ENCODE data around the gene ICAM1. TPM values are rescaled to one million over a fixed set of nuclear protein-coding genes. Genes with fewer than 3 reads are reported as not detected.

Gene ICAM1
- polyA plus RNA-seq, 1 donor from 2014 or later, result not detected

DNA sequence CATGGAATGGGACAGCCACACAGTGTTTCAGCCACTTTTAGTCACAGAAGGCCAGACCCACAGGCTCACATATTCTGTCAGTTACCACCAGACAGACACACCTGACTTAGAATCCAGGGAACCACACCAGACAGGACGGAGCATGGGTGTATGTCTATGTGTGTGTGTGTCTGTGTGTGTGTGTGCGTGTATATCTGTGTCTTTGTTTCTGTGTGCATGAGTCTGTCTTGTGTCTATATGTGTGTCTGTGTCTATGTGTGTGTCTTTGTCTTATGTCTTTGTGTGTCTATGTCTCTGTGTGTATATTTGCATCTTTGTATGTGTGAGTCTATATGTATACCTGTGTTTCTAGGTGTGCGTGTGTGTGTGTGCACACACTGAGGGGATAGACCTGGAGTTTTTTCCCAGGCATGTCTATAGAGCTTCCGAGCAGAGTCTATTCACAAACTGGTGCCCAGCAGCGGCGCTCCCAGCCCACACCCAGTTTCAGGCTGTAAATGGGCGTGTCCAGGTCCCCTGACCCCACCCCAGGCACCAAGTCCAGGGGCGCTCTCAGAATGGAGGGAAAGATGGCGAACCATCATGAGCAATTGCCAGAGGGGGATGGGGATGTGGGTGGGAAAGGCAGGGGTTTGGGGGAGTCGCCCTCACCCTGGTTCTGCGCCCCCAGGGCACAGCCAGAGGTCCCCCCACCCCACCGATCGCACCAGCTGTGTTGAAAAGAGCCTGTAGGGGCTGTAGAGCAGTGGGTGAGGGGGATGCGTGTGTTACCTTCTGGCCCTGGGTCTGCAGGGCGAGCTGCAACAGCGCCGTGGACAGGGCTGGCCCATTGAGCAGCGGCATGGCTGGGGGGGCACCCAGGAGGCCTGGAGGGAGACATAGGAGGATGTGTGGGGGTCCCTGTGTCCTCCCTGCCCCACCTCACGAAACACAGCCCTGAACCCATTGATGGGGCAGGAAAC, 51.2 kb downstream of the ICAM1 start:
- Histone ChIP-seq H3K27ac (ENCODE audit: low read length) (no peak overlapping the region), H3F3A (ENCODE audit: insufficient read depth, low read length, poor library complexity, severe bottlenecking) (no peaks in the 10 kb centered on the region), H3K9ac (ENCODE audit: low read length) (no peak overlapping the region), H3K9me3 (ENCODE audit: low read length) (no peaks in the 10 kb centered on the region), H3K4me3 (ENCODE audit: low read length) (no peak overlapping the region), H2AFZ (ENCODE audit: low read depth, low read length) (no peak overlapping the region), H3K27me3 (ENCODE audit: insufficient read depth, low read depth, low read length) (no peaks in the 10 kb centered on the region), H3K36me3 (ENCODE audit: insufficient read depth, low read length) (no peaks in the 10 kb centered on the region), H3K9me2 (ENCODE audit: insufficient read depth, low read length) (no peaks in the 10 kb centered on the region), H3K4me2 (ENCODE audit: low read length) (no peak overlapping the region), H3K79me2 (replicated peaks; ENCODE audit: insufficient read depth, low read length) (no peaks in the 10 kb centered on the region), H4K20me1 (ENCODE audit: insufficient read depth) (no peaks in the 10 kb centered on the region)
- no peak for TF ChIP-seq TAF1 (IDR thresholded peaks at IDR 0.05; ENCODE audit: low read depth)
- no peak for TF ChIP-seq POLR2AphosphoS5 (IDR thresholded peaks at IDR 0.05)
- TF ChIP-seq MXI1 (conservative IDR thresholded peaks at IDR 0.05; ENCODE audit: poor library complexity, severe bottlenecking), result no peak
- TF ChIP-seq EZH2 (IDR thresholded peaks at IDR 0.05; ENCODE audit: borderline replicate concordance, insufficient read depth, low read length, poor library complexity, severe bottlenecking), result no peak
- no peak for TF ChIP-seq SMC3 (conservative IDR thresholded peaks at IDR 0.05; ENCODE audit: poor library complexity)
- TF ChIP-seq RAD21 (conservative IDR thresholded peaks at IDR 0.05), result no peak
- TF ChIP-seq, protein P1, sequence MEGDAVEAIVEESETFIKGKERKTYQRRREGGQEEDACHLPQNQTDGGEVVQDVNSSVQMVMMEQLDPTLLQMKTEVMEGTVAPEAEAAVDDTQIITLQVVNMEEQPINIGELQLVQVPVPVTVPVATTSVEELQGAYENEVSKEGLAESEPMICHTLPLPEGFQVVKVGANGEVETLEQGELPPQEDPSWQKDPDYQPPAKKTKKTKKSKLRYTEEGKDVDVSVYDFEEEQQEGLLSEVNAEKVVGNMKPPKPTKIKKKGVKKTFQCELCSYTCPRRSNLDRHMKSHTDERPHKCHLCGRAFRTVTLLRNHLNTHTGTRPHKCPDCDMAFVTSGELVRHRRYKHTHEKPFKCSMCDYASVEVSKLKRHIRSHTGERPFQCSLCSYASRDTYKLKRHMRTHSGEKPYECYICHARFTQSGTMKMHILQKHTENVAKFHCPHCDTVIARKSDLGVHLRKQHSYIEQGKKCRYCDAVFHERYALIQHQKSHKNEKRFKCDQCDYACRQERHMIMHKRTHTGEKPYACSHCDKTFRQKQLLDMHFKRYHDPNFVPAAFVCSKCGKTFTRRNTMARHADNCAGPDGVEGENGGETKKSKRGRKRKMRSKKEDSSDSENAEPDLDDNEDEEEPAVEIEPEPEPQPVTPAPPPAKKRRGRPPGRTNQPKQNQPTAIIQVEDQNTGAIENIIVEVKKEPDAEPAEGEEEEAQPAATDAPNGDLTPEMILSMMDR (IDR thresholded peaks at IDR 0.05; ENCODE audit: poor library complexity, severe bottlenecking), result no peak
- no peak for TF ChIP-seq EP300 (conservative IDR thresholded peaks at IDR 0.05; ENCODE audit: poor library complexity, severe bottlenecking)
- no peak for TF ChIP-seq REST (IDR thresholded peaks at IDR 0.05; ENCODE audit: borderline replicate concordance)

DNA sequence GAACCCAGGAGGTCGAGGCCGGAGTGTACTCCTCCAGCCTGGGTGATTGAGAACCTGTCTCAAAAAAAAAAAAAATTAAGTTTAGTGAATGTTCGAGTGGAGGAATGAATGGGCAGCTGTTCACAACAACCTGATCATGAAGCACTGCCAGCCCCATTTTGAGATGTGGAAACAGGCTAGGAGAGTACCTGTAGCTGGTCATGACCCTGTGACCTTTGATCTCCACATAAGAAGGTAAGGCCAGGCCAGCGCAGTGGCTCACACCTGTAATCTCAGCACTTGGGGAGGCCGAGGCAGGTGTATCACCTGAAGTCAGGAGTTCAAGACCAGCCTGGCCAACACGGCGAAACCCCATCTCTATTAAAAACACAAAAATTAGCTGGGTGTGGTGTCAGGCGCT, 54.8 kb downstream of the ICAM1 start:
- no peak for TF ChIP-seq EZH2 (IDR thresholded peaks at IDR 0.05; ENCODE audit: borderline replicate concordance, insufficient read depth, low read length, poor library complexity, severe bottlenecking)
- TF ChIP-seq MXI1 (conservative IDR thresholded peaks at IDR 0.05; ENCODE audit: poor library complexity, severe bottlenecking), result no peak
- TF ChIP-seq, protein P1 (IDR thresholded peaks at IDR 0.05; ENCODE audit: poor library complexity, severe bottlenecking), result no peak
- TF ChIP-seq TAF1 (IDR thresholded peaks at IDR 0.05; ENCODE audit: low read depth), result no peak
- no peak for TF ChIP-seq RAD21 (conservative IDR thresholded peaks at IDR 0.05)
- no peak for TF ChIP-seq EP300 (conservative IDR thresholded peaks at IDR 0.05; ENCODE audit: poor library complexity, severe bottlenecking)
- no peak for TF ChIP-seq SMC3 (conservative IDR thresholded peaks at IDR 0.05; ENCODE audit: poor library complexity)
- TF ChIP-seq POLR2AphosphoS5 (IDR thresholded peaks at IDR 0.05), result no peak
- TF ChIP-seq REST (IDR thresholded peaks at IDR 0.05; ENCODE audit: borderline replicate concordance), result no peak
- Histone ChIP-seq H3K27me3 (ENCODE audit: insufficient read depth, low read depth, low read length) (no peaks in the 10 kb centered on the region), H3K4me2 (ENCODE audit: low read length) (no peak overlapping the region), H3K9me3 (ENCODE audit: low read length) (no peaks in the 10 kb centered on the region), H3K9ac (ENCODE audit: low read length) (no peak overlapping the region), H3K27ac (ENCODE audit: low read length) (no peak overlapping the region), H3F3A (ENCODE audit: insufficient read depth, low read length, poor library complexity, severe bottlenecking) (no peaks in the 10 kb centered on the region), H3K9me2 (ENCODE audit: insufficient read depth, low read length) (no peaks in the 10 kb centered on the region), H4K20me1 (ENCODE audit: insufficient read depth) (no peaks in the 10 kb centered on the region), H3K36me3 (ENCODE audit: insufficient read depth, low read length) (no peaks in the 10 kb centered on the region), H3K4me3 (ENCODE audit: low read length) (no peak overlapping the region), H2AFZ (ENCODE audit: low read depth, low read length) (no peak overlapping the region), H3K79me2 (replicated peaks; ENCODE audit: insufficient read depth, low read length) (peaks cover 7% of the 10 kb centered on the region)
